ENCODE results near the gene GATAD2A. TPM values are rescaled to one million over a fixed set of nuclear protein-coding genes. Genes with fewer than 3 reads are reported as not detected.

The GATAD2A gene
- total and polyA plus RNA-seq, 8 donors, result 9.3 to 119 (median 20.2) TPM

DNA sequence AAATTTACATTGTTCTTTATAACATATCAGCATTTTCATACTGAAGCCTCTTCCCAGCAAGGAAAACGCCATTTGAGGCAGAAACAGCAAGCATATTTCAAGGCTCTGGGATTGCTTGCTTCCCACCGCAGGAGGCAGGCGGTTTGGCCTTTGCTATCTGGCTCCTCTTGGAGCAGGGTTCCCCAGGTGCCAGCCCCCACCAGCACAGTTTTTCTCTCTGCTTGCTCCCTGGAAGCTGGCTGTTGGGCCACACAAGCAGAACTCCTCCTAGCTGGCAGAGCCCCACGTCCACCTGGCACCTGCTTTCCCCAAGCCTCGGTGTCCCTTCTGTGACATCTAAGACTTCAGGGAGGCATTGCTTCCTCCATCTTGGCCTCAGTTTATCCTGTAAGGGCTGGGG is 16.7 kb downstream of the GATAD2A start:
- Histone ChIP-seq H3K27me3 (no peaks in the 10 kb centered on the region), H3K27ac (no peak overlapping the region), H3K4me3 (no peak overlapping the region), H3K9me3 (no peaks in the 10 kb centered on the region), H3K4me1 (peaks cover 18 to 81% (median 48%) of the 10 kb centered on the region in 4 donors), H3K36me3 (peaks cover 0 to 3% (median 0%) of the 10 kb centered on the region in 4 donors)
- intact Hi-C loops (cut with DNase I; ENCODE audit: low total_unique reads), result no loop called here
- TF ChIP-seq CTCF (IDR thresholded peaks at IDR 0.05) (no peak), POLR2A (IDR thresholded peaks at IDR 0.05) (no peak), EP300 (IDR thresholded peaks at IDR 0.05) (no peak), POLR2AphosphoS5 (IDR thresholded peaks at IDR 0.05) (no peak)
- WGBS, 5 donors, result 80 to 87% (median 83%) methylated on average over 5 of the region's 5 CpGs
- DNase-seq, result no peak

DNA sequence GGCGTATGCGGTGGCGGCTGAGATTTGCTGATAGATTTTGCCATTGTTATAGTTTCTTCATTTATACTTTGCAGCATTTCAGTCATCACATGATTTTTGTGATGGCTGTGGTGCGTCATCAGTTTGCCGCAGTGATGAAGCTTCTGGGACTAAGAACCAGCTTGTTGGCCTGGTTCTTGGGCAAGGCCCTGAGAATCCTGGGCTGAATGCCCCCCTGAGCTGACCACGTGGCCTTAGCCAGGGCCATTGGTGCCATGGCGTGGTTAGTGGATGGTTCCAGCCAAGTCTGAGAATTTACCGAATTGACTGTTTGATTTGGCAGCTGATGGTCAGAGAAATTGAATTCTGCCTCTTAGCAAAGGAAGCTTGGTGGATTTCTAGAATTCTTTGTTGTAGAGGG is 17.8 kb downstream of the GATAD2A start:
- H3K4me3 ChIP-seq, result no peak overlapping the region
- intact Hi-C loops (cut with DNase I; ENCODE audit: low total_unique reads), result no loop called here
- peaks cover 13 to 81% (median 39%) of the 10 kb centered on the region in 4 donors for H3K4me1 ChIP-seq
- WGBS, 5 donors, result 71 to 89% (median 75%) methylated on average over 8 of the region's 8 CpGs
- peaks cover 0 to 3% (median 2%) of the 10 kb centered on the region in 4 donors for H3K36me3 ChIP-seq
- H3K27ac ChIP-seq, result no peak overlapping the region
- H3K27me3 ChIP-seq, result no peaks in the 10 kb centered on the region
- H3K9me3 ChIP-seq, result no peaks in the 10 kb centered on the region
- TF ChIP-seq POLR2AphosphoS5 (IDR thresholded peaks at IDR 0.05), result no peak
- TF ChIP-seq EP300 (IDR thresholded peaks at IDR 0.05), result no peak
- TF ChIP-seq CTCF (IDR thresholded peaks at IDR 0.05), result no peak
- TF ChIP-seq POLR2A (IDR thresholded peaks at IDR 0.05), result no peak
- DNase-seq, result no peak

GRCh38 chr19:19425170-19425875 is 19.8 kb downstream of the GATAD2A start:
- WGBS, 5 donors, result 73 to 83% (median 81%) methylated on average over 5 of the region's 5 CpGs
- no peak for DNase-seq
- H3K27ac ChIP-seq, result no peak overlapping the region
- H3K4me1 ChIP-seq, result peaks cover 7 to 83% (median 42%) of the 10 kb centered on the region in 4 donors
- no peaks in the 10 kb centered on the region for H3K27me3 ChIP-seq
- TF ChIP-seq EP300 (IDR thresholded peaks at IDR 0.05), result no peak
- no peak overlapping the region for H3K4me3 ChIP-seq
- intact Hi-C loops (cut with DNase I; ENCODE audit: low total_unique reads), result no loop called here
- H3K36me3 ChIP-seq, result peaks cover 0 to 17% (median 2%) of the 10 kb centered on the region in 4 donors
- no peaks in the 10 kb centered on the region for H3K9me3 ChIP-seq

- H3K4me3 ChIP-seq, result no peak overlapping the region
- H3K4me1 ChIP-seq, result peaks cover 7 to 77% (median 36%) of the 10 kb centered on the region in 4 donors
- H3K36me3 ChIP-seq, result peaks cover 0 to 17% (median 2%) of the 10 kb centered on the region in 4 donors
- intact Hi-C loops (cut with DNase I; ENCODE audit: low total_unique reads), result no loop called here
- DNase-seq, result no peak
- no peaks in the 10 kb centered on the region for H3K27me3 ChIP-seq
- H3K9me3 ChIP-seq, result no peaks in the 10 kb centered on the region
- TF ChIP-seq POLR2AphosphoS5 (IDR thresholded peaks at IDR 0.05), result no peak
- TF ChIP-seq EP300 (IDR thresholded peaks at IDR 0.05), result no peak
- TF ChIP-seq POLR2A (IDR thresholded peaks at IDR 0.05), result no peak
- TF ChIP-seq CTCF (IDR thresholded peaks at IDR 0.05), result no peak
- H3K27ac ChIP-seq, result no peak overlapping the region
- 86 to 97% (median 93%) methylated on average over 6 of the region's 6 CpGs for WGBS, 5 donors
Measured at GRCh38 chr19:19426216-19426615, 20.7 kb downstream of the GATAD2A start.

DNA sequence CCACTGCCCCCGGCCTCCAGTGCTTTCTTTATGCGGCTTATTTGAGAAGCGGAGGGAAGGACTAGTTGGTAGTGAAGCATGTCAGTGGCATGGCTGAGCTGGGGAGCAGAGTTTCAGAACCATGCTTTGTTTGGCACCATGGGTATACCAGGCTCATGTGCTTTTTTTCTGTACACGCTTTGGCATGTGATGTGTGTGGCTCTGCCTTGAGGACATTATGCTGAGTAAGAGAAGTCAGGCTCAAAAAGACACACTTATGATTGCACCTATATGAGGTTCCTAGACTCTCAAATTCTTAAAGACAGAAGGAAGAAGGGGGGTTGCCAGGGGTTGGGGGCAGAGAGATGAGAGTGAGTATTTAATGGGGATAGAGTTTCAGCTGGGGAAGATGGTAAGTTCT is 21.3 kb downstream of the GATAD2A start:
- Histone ChIP-seq H3K4me1 (peaks cover 7 to 78% (median 32%) of the 10 kb centered on the region in 4 donors), H3K9me3 (no peaks in the 10 kb centered on the region), H3K4me3 (no peak overlapping the region), H3K27ac (no peak overlapping the region), H3K27me3 (no peaks in the 10 kb centered on the region), H3K36me3 (peaks cover 0 to 17% (median 2%) of the 10 kb centered on the region in 4 donors)
- intact Hi-C loops (cut with DNase I; ENCODE audit: low total_unique reads), result no loop called here
- TF ChIP-seq POLR2A (IDR thresholded peaks at IDR 0.05), result no peak
- TF ChIP-seq POLR2AphosphoS5 (IDR thresholded peaks at IDR 0.05), result no peak
- TF ChIP-seq CTCF (IDR thresholded peaks at IDR 0.05), result no peak
- TF ChIP-seq EP300 (IDR thresholded peaks at IDR 0.05), result no peak
- no peak for DNase-seq
- WGBS, 5 donors, result 85 to 100% (median 97%) methylated on average over 4 of the region's 4 CpGs

All from stomach (tissue), 9 donors.